NCI-H446 treated with DMSO at 0.1 percent for 48 hours (cell line): ENCODE results near the gene ZFPM1.
A peak's percentile ranks its signal among the peaks of the same experiment; 100 is the strongest.

Source experiments
- DNase-seq: peaks from one replicate; lab custom pipeline; 2025; lab: John Stamatoyannopoulos, UW

Gene ZFPM1

GRCh38 chr16:88451586-88452481 lies 1.2 kb upstream of the ZFPM1 start:
- no peak for DNase-seq

- peak; percentile 23 for DNase-seq
Measured at GRCh38 chr16:88452482-88453216, 431 bp upstream of the ZFPM1 start.

- no peak for DNase-seq
Measured at GRCh38 chr16:88453611-88454522, 787 bp downstream of the ZFPM1 start.

GRCh38 chr16:88454523-88454947 lies 1.5 kb downstream of the ZFPM1 start:
- no peak for DNase-seq

- no peak for DNase-seq
Measured at GRCh38 chr16:88455610-88456355, 2.7 kb downstream of the ZFPM1 start.

- DNase-seq, result no peak
Measured at GRCh38 chr16:88456356-88457292, 3.5 kb downstream of the ZFPM1 start.

GRCh38 chr16:88458039-88458772 lies 5.1 kb downstream of the ZFPM1 start:
- no peak for DNase-seq

- no peak for DNase-seq
Measured at GRCh38 chr16:88458773-88459235, 5.7 kb downstream of the ZFPM1 start.

GRCh38 chr16:88459366-88460073 lies 6.4 kb downstream of the ZFPM1 start:
- no peak for DNase-seq

GRCh38 chr16:88460496-88461330 lies 7.6 kb downstream of the ZFPM1 start:
- DNase-seq, result no peak

GRCh38 chr16:88461331-88462269 lies 8.5 kb downstream of the ZFPM1 start:
- DNase-seq, result no peak

- no peak for DNase-seq
Measured at GRCh38 chr16:88462396-88462795, 9.3 kb downstream of the ZFPM1 start.

GRCh38 chr16:88463411-88463810 lies 10.3 kb downstream of the ZFPM1 start:
- no peak for DNase-seq

GRCh38 chr16:88464447-88465318 lies 11.6 kb downstream of the ZFPM1 start:
- DNase-seq, result no peak

- DNase-seq, result no peak
Measured at GRCh38 chr16:88465387-88465983, 12.4 kb downstream of the ZFPM1 start.
